T-cell (primary cell): ENCODE data around the gene TBCCD1. TPM values are rescaled to one million over a fixed set of nuclear protein-coding genes. Genes with fewer than 3 reads are reported as not detected.
A peak's percentile ranks its signal among the peaks of the same experiment; 100 is the strongest.
"Not testable (repeated sequence)": the region's sequence is repeated elsewhere in the genome, so short reads cannot be mapped to it uniquely, and the experiment has no call there.

ENCODE experiments used
- ATAC-seq, 4 experiments: fragments of 200-7000 bp in 3 of 4; fragments of 150-1000 bp in 1 of 4; cut with Tn5 transposase; replicated peaks in 1 of 4; 1 replicate in 3 of 4; 2 replicates in 1 of 4; pipeline ENCODE4 v1.10.0; 2021; ENCODE audit warnings: moderate library complexity in 3 of 4, mild to moderate bottlenecking in 2 of 4, moderate number of reproducible peaks in 1 of 4
- CTCF ChIA-PET, 2 donors: fragments of 300-600 bp; sonication (Branson Sonifier 250); formaldehyde crosslinking; loops; one replicate each; lab custom pipeline; 2022; ENCODE audit warnings: antibody characterized with exemption in 2 of 2; lab: Charles Lee
- POLR2A ChIA-PET, 2 donors: fragments of 300-600 bp; sonication (Branson Sonifier 250); formaldehyde crosslinking; loops; one replicate each; lab custom pipeline; 2022; ENCODE audit warnings: antibody characterized with exemption in 2 of 2; lab: Charles Lee
- DNase-seq, 35 experiments: peaks; one replicate each; pipeline versions ENCODE4 v3.0.0 to v3.0.0-alpha.2; 2013 to 2023
- H3K27ac ChIP-seq: one replicate; pipeline ENCODE4 v1.5.1; 2013; ENCODE audit warnings: low read length
- H3K27me3 ChIP-seq, 2 experiments: replicated peaks in 1 of 2; 1 replicate in 1 of 2; 2 replicates in 1 of 2; pipeline versions ENCODE4 v1.6.1 to v1.7.0; 2013; ENCODE audit warnings: low read length in 1 of 2, mixed read lengths in 1 of 2; ENCODE audit not compliant: control insufficient read depth in 2 of 2, insufficient read depth in 2 of 2; ENCODE audit errors: extremely low read depth in 1 of 2
- H3K36me3 ChIP-seq, 2 donors: 1 replicate in 1 of 2; 2 replicates in 1 of 2; pipeline versions ENCODE4 v1.6.1 to v1.7.0; 2013; ENCODE audit warnings: low read length in 1 of 2; ENCODE audit not compliant: control insufficient read depth in 2 of 2, insufficient read depth in 1 of 2; ENCODE audit errors: extremely low read depth in 1 of 2
- H3K4me1 ChIP-seq, 2 experiments: 1 replicate in 1 of 2; 2 replicates in 1 of 2; pipeline versions ENCODE4 v1.6.1 to v1.7.0; 2013; ENCODE audit warnings: low read length in 2 of 2, mixed read lengths in 1 of 2; ENCODE audit not compliant: insufficient read depth in 2 of 2, control insufficient read depth in 1 of 2; ENCODE audit errors: extremely low read depth in 1 of 2
- H3K4me3 ChIP-seq, 2 donors: 1 replicate in 1 of 2; 2 replicates in 1 of 2; pipeline versions ENCODE4 v1.5.1 to v1.7.0; 2013; ENCODE audit warnings: mild to moderate bottlenecking in 2 of 2, low read length in 1 of 2, moderate library complexity in 1 of 2; ENCODE audit not compliant: control insufficient read depth in 1 of 2; ENCODE audit errors: extremely low read depth in 1 of 2
- H3K9me3 ChIP-seq: 2 replicates; pipeline ENCODE4 v1.7.0; 2013
- H3K27ac Mint-ChIP-seq, 2 donors: one replicate each; pipeline ENCODE4 v1.8.0; 2020 to 2021; ENCODE audit warnings: mild to moderate bottlenecking in 2 of 2, mixed read lengths in 2 of 2
- H3K27me3 Mint-ChIP-seq, 2 donors: one replicate each; pipeline ENCODE4 v1.8.0; 2021 to 2022; ENCODE audit warnings: mixed read lengths in 2 of 2
- H3K36me3 Mint-ChIP-seq: one replicate; pipeline ENCODE4 v1.8.0; 2021; ENCODE audit warnings: mixed read lengths
- H3K4me1 Mint-ChIP-seq, 3 donors: one replicate each; pipeline ENCODE4 v1.8.0; 2020 to 2022; ENCODE audit warnings: mixed read lengths in 3 of 3, mild to moderate bottlenecking in 1 of 3
- H3K4me3 Mint-ChIP-seq, 3 donors: one replicate each; pipeline ENCODE4 v1.8.0; 2020 to 2022; ENCODE audit warnings: mild to moderate bottlenecking in 3 of 3, mixed read lengths in 3 of 3, moderate library complexity in 3 of 3
- H3K9me3 Mint-ChIP-seq, 3 donors: one replicate each; pipeline ENCODE4 v1.8.0; 2020 to 2022; ENCODE audit warnings: mixed read lengths in 3 of 3
- WGBS: methylation state at CpG from one replicate; pipeline ENCODE4 v1.1.5; 2013; ENCODE audit warnings: missing lambda C conversion rate; ENCODE audit not compliant: insufficient coverage; 5-methylcytosine and 5-hydroxymethylcytosine counted together
- total RNA-seq, 35 experiments: library from RNA in 6 of 35; stranded (reverse) in 6 of 35; fragments of 120-200 nt in 1 of 35; gene quantifications; one replicate each; pipeline versions ENCODE4 v1.2.1 to v1.2.4 and lab custom pipeline; 2013 to 2026

Gene TBCCD1
- total RNA-seq, 5 donors from 2014 or later (not counting 1 experiment from before 2014, with no cell fraction given), result 16.1 to 17.4 (median 16.5) TPM

- peaks cover 25 to 36% of the 10 kb centered on the region in 2 experiments for H3K4me1 ChIP-seq
- H3K27me3 Mint-ChIP-seq, result no peaks in the 10 kb centered on the region
- H3K27ac ChIP-seq, result peak within 1 kb of the TSS; percentile 80
- H3K27ac Mint-ChIP-seq, result peak within 1 kb of the TSS; percentile 96 to 98
- peaks cover 6 to 16% of the 10 kb centered on the region in 2 donors for H3K36me3 ChIP-seq
- ChIA-PET CTCF (interaction anchor here in 1 of 2 donors (0.6 to 2.8 kb wide), 14 partner anchors 20 to 632 kb away, joined by 3 to 42 read pairs (median 4); partner anchors contain the start of genes EIF4A2, ETV5, RPL39L and TRA2B), POLR2A (interaction anchor here (0.5 to 1.5 kb wide), 21 partner anchors 9 to 984 kb away, joined by 3 to 22 read pairs (median 4); partner anchors contain the start of genes EIF4A2 (in 2 of the 2), SENP2 (in 1 of the 2) and TRA2B (in 1 of the 2))
- H3K9me3 Mint-ChIP-seq, result no peaks in the 10 kb centered on the region
- H3K9me3 ChIP-seq, result no peaks in the 10 kb centered on the region
- 0% methylated on average over 50 of the region's 59 CpGs for WGBS
- ATAC-seq, result peak; percentile 85 to 87 (median 86)
- peak within 1 kb of the TSS; percentile 88 to 92 (median 90) for H3K4me3 Mint-ChIP-seq
- no peaks in the 10 kb centered on the region for H3K27me3 ChIP-seq
- peaks cover 63 to 68% (median 64%) of the 10 kb centered on the region in 3 donors for H3K4me1 Mint-ChIP-seq
- peak within 1 kb of the TSS; percentile 77 to 88 for H3K4me3 ChIP-seq
- peak; percentile 87 to 100 (median 99) for DNase-seq
- peaks cover 21% of the 10 kb centered on the region for H3K36me3 Mint-ChIP-seq
Measured at GRCh38 chr3:186570096-186570940, 3.2 kb upstream of the TBCCD1 start, which contains the start of gene DNAJB11. Gene DNAJB11 (plus strand): TSS chr3:186570720. CDS start chr3:186570898, 178 bp downstream.

- no peaks in the 10 kb centered on the region for H3K9me3 Mint-ChIP-seq
- ATAC-seq, result no peak
Measured at GRCh38 chr3:186569779-186570095, 2.6 kb upstream of the TBCCD1 start.

GRCh38 chr3:186569361-186569760 lies 2.2 kb upstream of the TBCCD1 start:
- H3K27me3 Mint-ChIP-seq, H3K36me3 ChIP-seq, H3K9me3 ChIP-seq, H3K9me3 Mint-ChIP-seq, H3K27me3 ChIP-seq, ATAC-seq, DNase-seq: not testable (repeated sequence)
- peaks cover 25 to 36% of the 10 kb centered on the region in 2 experiments for H3K4me1 ChIP-seq
- ChIA-PET CTCF (interaction anchor here (1.4 to 2.8 kb wide), 4 partner anchors 29 to 626 kb away, joined by 3 to 42 read pairs (median 9); no protein-coding TSS in a partner anchor), POLR2A (interaction anchor here (0.6 to 1.3 kb wide), 5 partner anchors 15 to 790 kb away, joined by 3 to 4 read pairs (median 3); partner anchors contain the start of gene TRA2B (in 1 of the 2))
- H3K27ac ChIP-seq, result peak overlapping the region; percentile 80
- H3K4me3 ChIP-seq, result peak overlapping the region in 1 of 2 donors; percentile 70
- Mint-ChIP-seq H3K36me3 (peaks cover 20% of the 10 kb centered on the region), H3K27ac (peak overlapping the region in 1 of 2 donors; percentile 98), H3K4me1 (peaks cover 65 to 68% (median 67%) of the 10 kb centered on the region in 3 donors), H3K4me3 (peak overlapping the region; percentile 88 to 92 (median 90))
- 91% methylated on average over 7 of the region's 11 CpGs for WGBS

More at GRCh38 chr3:186569779-186570095, 2.6 kb upstream of the TBCCD1 start:
- H3K4me3 Mint-ChIP-seq, result peak overlapping the region; percentile 88 to 92 (median 90)
- peak overlapping the region; percentile 70 to 77 for H3K4me3 ChIP-seq
- H3K9me3 ChIP-seq, result no peaks in the 10 kb centered on the region
- peaks cover 3 to 12% of the 10 kb centered on the region in 2 donors for H3K36me3 ChIP-seq
- peak overlapping the region; percentile 96 to 98 for H3K27ac Mint-ChIP-seq
- H3K4me1 ChIP-seq, result peaks cover 25 to 36% of the 10 kb centered on the region in 2 experiments
- ChIA-PET POLR2A (interaction anchor here (0.5 to 1.5 kb wide), 15 partner anchors 9 to 984 kb away, joined by 3 to 22 read pairs (median 4); partner anchors contain the start of genes EIF4A2 (in 2 of the 2), SENP2 (in 1 of the 2) and TRA2B (in 1 of the 2)), CTCF (interaction anchor here (0.8 to 2.8 kb wide), 12 partner anchors 20 to 626 kb away, joined by 3 to 42 read pairs (median 4); partner anchors contain the start of genes EIF4A2 (in 1 of the 2), ETV5 (in 1 of the 2) and RPL39L (in 1 of the 2))
- H3K36me3 Mint-ChIP-seq, result peaks cover 20% of the 10 kb centered on the region
- H3K27ac ChIP-seq, result peak overlapping the region; percentile 80
- H3K4me1 Mint-ChIP-seq, result peaks cover 65 to 68% (median 67%) of the 10 kb centered on the region in 3 donors
- no peaks in the 10 kb centered on the region for H3K27me3 Mint-ChIP-seq
- no peaks in the 10 kb centered on the region for H3K27me3 ChIP-seq
- no CpG with 5 or more reads among the region's 7 CpGs for WGBS
- DNase-seq, result no peak

GRCh38 chr3:186566772-186567071 lies 417 bp downstream of the TBCCD1 start:
- ChIA-PET POLR2A (no interaction called here), CTCF (interaction anchor here (1.0 to 1.9 kb wide), 3 partner anchors 48 to 624 kb away, joined by 3 to 5 read pairs (median 4); no protein-coding TSS in a partner anchor)
- peaks cover 0 to 8% of the 10 kb centered on the region in 2 donors for H3K36me3 ChIP-seq
- peak overlapping the region; percentile 85 to 93 for H3K27ac Mint-ChIP-seq
- peak overlapping the region; percentile 82 to 90 (median 87) for H3K4me3 Mint-ChIP-seq
- H3K4me1 ChIP-seq, result peaks cover 28 to 37% of the 10 kb centered on the region in 2 experiments
- peak overlapping the region; percentile 96 for H3K4me3 ChIP-seq
- DNase-seq (peak in 1 of 35 experiments; percentile 8), ATAC-seq (peak in 1 of 4 experiments; percentile 0)
- no peaks in the 10 kb centered on the region for H3K27me3 ChIP-seq
- H3K9me3 ChIP-seq, result no peaks in the 10 kb centered on the region
- no peaks in the 10 kb centered on the region for H3K9me3 Mint-ChIP-seq
- peaks cover 75 to 80% (median 79%) of the 10 kb centered on the region in 3 donors for H3K4me1 Mint-ChIP-seq
- 1% methylated on average over 11 of the region's 14 CpGs for WGBS
- H3K27ac ChIP-seq, result peak overlapping the region; percentile 87
- H3K36me3 Mint-ChIP-seq, result peaks cover 16% of the 10 kb centered on the region
- H3K27me3 Mint-ChIP-seq, result no peaks in the 10 kb centered on the region

- ATAC-seq (no peak), DNase-seq (no peak)
- ChIA-PET CTCF (interaction anchor here in 1 of 2 donors (0.5 kb wide), 1 partner anchor 309 kb away, joined by 8 read pairs; no protein-coding TSS in a partner anchor), POLR2A (no interaction called here)
- Mint-ChIP-seq H3K27ac (no peak overlapping the region), H3K36me3 (peaks cover 23% of the 10 kb centered on the region), H3K4me1 (peaks cover 73 to 79% (median 77%) of the 10 kb centered on the region in 3 donors), H3K9me3 (no peaks in the 10 kb centered on the region), H3K4me3 (peak overlapping the region in 1 of 3 donors; percentile 18), H3K27me3 (no peaks in the 10 kb centered on the region)
- no peak overlapping the region for H3K4me3 ChIP-seq
- H3K27ac ChIP-seq, result no peak overlapping the region
- H3K9me3 ChIP-seq, result no peaks in the 10 kb centered on the region
- H3K27me3 ChIP-seq, result no peaks in the 10 kb centered on the region
- H3K36me3 ChIP-seq, result peaks cover 0 to 13% of the 10 kb centered on the region in 2 donors
- H3K4me1 ChIP-seq, result peaks cover 16 to 25% of the 10 kb centered on the region in 2 experiments
Measured at GRCh38 chr3:186564586-186564985, 2.6 kb downstream of the TBCCD1 start.
